Activated CD8-positive, alpha-beta T cell treated with anti-CD3 and anti-CD28 coated beads for 36 hours (primary cell): ENCODE measurements around the gene CD247. TPM values are rescaled to one million over a fixed set of nuclear protein-coding genes. Genes with fewer than 3 reads are reported as not detected.
A peak's percentile ranks its signal among the peaks of the same experiment; 100 is the strongest.

Experiments used
- ATAC-seq: fragments of 200-7000 bp; cut with Tn5 transposase; one replicate; pipeline ENCODE4 v1.10.0; 2021; ENCODE audit warnings: mild to moderate bottlenecking, moderate library complexity
- CTCF ChIA-PET: fragments of 350-600 bp; sonication (Branson Sonifier 250); formaldehyde crosslinking; loops from one replicate; lab custom pipeline; 2021; ENCODE audit warnings: antibody characterized with exemption; lab: Charles Lee
- POLR2A ChIA-PET: fragments of 350-600 bp; sonication (Branson Sonifier 250); formaldehyde crosslinking; loops from one replicate; lab custom pipeline; 2021; ENCODE audit warnings: antibody characterized with exemption; lab: Charles Lee
- DNase-seq: peaks from one replicate; pipeline ENCODE4 v3.0.0-alpha.2; 2020
- H3K27ac Mint-ChIP-seq: one replicate; pipeline ENCODE4 v1.8.0; 2021; ENCODE audit warnings: mild to moderate bottlenecking, mixed read lengths
- H3K27me3 Mint-ChIP-seq: one replicate; pipeline ENCODE4 v1.8.0; 2021; ENCODE audit warnings: mixed read lengths
- H3K36me3 Mint-ChIP-seq: one replicate; pipeline ENCODE4 v1.8.0; 2021; ENCODE audit warnings: low read depth, mixed read lengths
- H3K4me1 Mint-ChIP-seq: one replicate; pipeline ENCODE4 v1.8.0; 2021; ENCODE audit warnings: low read depth, mixed read lengths
- H3K4me3 Mint-ChIP-seq: one replicate; pipeline ENCODE4 v1.8.0; 2021; ENCODE audit warnings: mild to moderate bottlenecking, moderate library complexity, mixed read lengths
- H3K9me3 Mint-ChIP-seq: one replicate; pipeline ENCODE4 v1.8.0; 2021; ENCODE audit warnings: mixed read lengths
- intact Hi-C: fragments of 100-400 bp; cut with micrococcal nuclease; formaldehyde crosslinking; loops from one replicate; pipeline ENCODE4 v1.10.0; 2022
- total RNA-seq, 2 experiments: library from RNA; stranded (reverse); gene quantifications; one replicate each; pipeline ENCODE4 v1.2.3, GENCODE V29; 2021
- TF ChIP-seq, protein P1 (sequence below): fragments of 200-600 bp; IDR thresholded peaks from one replicate; pipeline ENCODE4 v1.8.0; 2022; ENCODE audit warnings: antibody characterized with exemption, mild to moderate bottlenecking

Gene CD247
- total RNA-seq, 2 experiments from 2014 or later = 224 to 229 TPM

DNA sequence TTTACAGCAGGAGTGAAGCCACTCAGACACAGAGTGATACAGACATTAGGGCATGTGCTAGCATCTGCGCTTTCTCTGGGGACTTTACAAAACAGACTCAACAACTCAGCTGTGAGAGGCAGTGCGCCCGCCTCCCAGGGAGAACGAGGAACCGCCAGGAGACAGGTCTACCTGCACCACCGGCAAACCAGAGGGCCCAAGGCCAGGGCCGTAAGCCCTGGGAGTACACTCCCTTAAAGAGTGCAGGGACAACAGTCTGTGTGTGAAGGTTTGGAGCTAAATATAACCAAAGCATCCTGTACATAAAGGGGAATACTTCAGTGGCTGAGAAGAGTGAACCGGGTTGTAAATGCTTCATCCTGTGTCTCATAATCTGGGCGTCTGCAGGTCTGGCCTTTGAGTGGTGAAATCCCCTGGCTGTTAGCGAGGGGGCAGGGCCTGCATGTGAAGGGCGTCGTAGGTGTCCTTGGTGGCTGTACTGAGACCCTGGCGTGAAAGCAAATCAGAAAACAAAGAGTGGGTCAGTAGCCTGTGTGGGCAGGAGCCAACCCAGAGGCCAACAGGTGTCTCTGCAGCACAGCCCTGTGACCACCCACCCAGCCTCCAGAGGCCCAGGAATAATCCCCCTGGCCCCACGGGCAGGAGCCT, 86.9 kb downstream of the CD247 start:
- Mint-ChIP-seq H3K9me3 (no peaks in the 10 kb centered on the region), H3K27ac (peak overlapping the region; percentile 84), H3K4me1 (peaks cover 49% of the 10 kb centered on the region), H3K36me3 (peaks cover 45% of the 10 kb centered on the region), H3K27me3 (no peaks in the 10 kb centered on the region), H3K4me3 (no peak overlapping the region)
- ChIA-PET POLR2A (interaction anchor here (1.0 to 1.2 kb wide), 2 partner anchors 9 to 87 kb away, joined by 3 to 9 read pairs; partner anchors contain the start of gene CD247), CTCF (interaction anchor here (1.2 to 2.6 kb wide), 4 partner anchors 29 to 110 kb away, joined by 4 to 13 read pairs (median 4); no protein-coding TSS in a partner anchor)
- intact Hi-C loops = no loop called here
- DNase-seq (no peak), ATAC-seq (peak; percentile 50)
- TF ChIP-seq, protein P1, sequence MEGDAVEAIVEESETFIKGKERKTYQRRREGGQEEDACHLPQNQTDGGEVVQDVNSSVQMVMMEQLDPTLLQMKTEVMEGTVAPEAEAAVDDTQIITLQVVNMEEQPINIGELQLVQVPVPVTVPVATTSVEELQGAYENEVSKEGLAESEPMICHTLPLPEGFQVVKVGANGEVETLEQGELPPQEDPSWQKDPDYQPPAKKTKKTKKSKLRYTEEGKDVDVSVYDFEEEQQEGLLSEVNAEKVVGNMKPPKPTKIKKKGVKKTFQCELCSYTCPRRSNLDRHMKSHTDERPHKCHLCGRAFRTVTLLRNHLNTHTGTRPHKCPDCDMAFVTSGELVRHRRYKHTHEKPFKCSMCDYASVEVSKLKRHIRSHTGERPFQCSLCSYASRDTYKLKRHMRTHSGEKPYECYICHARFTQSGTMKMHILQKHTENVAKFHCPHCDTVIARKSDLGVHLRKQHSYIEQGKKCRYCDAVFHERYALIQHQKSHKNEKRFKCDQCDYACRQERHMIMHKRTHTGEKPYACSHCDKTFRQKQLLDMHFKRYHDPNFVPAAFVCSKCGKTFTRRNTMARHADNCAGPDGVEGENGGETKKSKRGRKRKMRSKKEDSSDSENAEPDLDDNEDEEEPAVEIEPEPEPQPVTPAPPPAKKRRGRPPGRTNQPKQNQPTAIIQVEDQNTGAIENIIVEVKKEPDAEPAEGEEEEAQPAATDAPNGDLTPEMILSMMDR = no peak

DNA sequence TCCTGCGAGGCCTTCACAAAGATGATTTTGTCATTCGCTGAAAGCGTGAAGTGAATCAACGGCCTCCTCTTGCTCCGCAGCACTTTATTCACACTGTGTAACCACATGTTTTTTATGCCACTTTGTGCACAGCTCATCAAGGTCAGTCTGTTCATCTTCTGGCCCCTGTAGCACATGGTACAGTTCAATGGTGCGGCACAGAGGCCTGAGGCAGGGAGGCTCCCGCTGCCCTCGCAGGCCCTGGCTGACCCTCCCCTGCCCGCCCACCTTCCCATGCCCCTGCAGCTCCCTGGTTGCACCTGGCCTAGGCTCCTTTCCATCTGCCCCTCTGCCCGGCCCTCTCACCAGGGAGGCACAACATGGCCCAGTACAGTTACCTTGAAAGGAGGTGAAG, 87.5 kb downstream of the CD247 start:
- Mint-ChIP-seq H3K4me3 (no peak overlapping the region), H3K27me3 (no peaks in the 10 kb centered on the region), H3K4me1 (peaks cover 44% of the 10 kb centered on the region), H3K36me3 (peaks cover 39% of the 10 kb centered on the region), H3K9me3 (no peaks in the 10 kb centered on the region), H3K27ac (peak overlapping the region; percentile 84)
- ChIA-PET POLR2A (interaction anchor here (0.9 kb wide), 1 partner anchor 8 kb away, joined by 3 read pairs; no protein-coding TSS in a partner anchor), CTCF (interaction anchor here (1.5 to 2.6 kb wide), 2 partner anchors 103 to 110 kb away, joined by 4 to 13 read pairs; no protein-coding TSS in a partner anchor)
- intact Hi-C loops = no loop called here
- DNase-seq (no peak), ATAC-seq (no peak)
- TF ChIP-seq, protein P1 = no peak

DNA sequence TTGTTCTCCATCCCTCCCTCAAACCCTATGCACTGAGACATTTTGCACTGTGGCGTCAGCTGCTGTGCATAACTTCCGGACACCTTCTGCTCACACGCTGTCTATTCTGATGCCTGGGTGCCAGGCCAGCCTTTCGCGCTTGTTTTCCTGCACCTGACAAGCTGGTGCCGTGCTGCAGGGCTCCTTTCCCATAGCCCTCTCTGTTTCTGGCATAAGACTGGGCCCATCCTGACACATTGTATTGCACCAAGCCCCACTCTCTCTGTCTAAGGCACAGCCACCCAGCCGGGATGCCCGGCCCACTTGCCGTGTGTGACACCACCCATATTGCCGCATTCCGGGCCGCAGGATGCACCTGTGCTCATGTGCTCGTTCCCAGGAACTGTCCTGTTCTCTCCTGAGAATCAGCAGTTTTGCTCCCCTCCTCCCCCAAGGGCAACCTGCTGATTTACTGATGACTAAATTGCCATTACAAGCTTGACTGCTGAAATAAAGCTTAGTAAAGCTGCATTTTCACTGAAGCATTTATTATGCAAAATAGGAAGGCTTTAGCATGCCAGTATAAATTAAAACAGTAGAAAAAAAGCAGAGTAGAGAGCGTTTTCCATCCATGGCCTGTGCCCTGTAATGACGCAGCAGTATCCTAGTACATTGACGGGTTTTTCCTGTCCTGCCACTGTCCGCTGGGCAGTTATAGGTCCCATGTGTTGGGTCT, 88.0 kb downstream of the CD247 start:
- Mint-ChIP-seq H3K4me3 (no peak overlapping the region), H3K27me3 (no peaks in the 10 kb centered on the region), H3K4me1 (peaks cover 39% of the 10 kb centered on the region), H3K36me3 (peaks cover 34% of the 10 kb centered on the region), H3K9me3 (no peaks in the 10 kb centered on the region), H3K27ac (peak overlapping the region; percentile 84)
- TF ChIP-seq, protein P1 = no peak
- ChIA-PET POLR2A (interaction anchor here (0.9 kb wide), 1 partner anchor 9 kb away, joined by 3 read pairs; no protein-coding TSS in a partner anchor), CTCF (interaction anchor here (1.5 to 2.6 kb wide), 2 partner anchors 104 to 111 kb away, joined by 4 to 13 read pairs; no protein-coding TSS in a partner anchor)
- ATAC-seq (peak; percentile 11), DNase-seq (no peak)
- intact Hi-C loops = no loop called here

DNA sequence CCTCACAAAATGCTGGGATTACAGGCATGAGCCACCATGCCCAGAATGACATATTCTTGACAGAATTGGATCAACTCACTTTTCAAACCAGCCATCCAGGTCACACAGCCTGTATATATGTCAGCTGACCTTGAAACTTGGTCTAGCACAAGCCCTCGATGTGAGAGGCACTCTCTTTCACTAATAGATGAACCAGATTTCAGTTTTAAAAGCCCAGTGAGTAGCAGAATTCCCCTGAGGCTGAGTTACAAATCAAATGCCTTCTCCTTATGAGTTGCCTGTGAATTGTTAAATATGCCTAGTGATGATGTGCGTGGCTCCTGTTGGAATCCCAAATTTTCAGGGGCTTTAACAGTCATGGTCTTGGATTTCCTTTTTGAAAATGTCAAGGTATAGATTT, 88.7 kb downstream of the CD247 start:
- no peaks in the 10 kb centered on the region for H3K27me3 Mint-ChIP-seq
- DNase-seq (no peak), ATAC-seq (no peak)
- H3K36me3 Mint-ChIP-seq = peaks cover 31% of the 10 kb centered on the region
- intact Hi-C loops = no loop called here
- ChIA-PET POLR2A (interaction anchor here (0.9 kb wide), 1 partner anchor 63 kb away, joined by 3 read pairs; no protein-coding TSS in a partner anchor), CTCF (interaction anchor here (1.9 to 3.1 kb wide), 3 partner anchors 12 to 111 kb away, joined by 7 to 14 read pairs (median 13); no protein-coding TSS in a partner anchor)
- no peak overlapping the region for H3K4me3 Mint-ChIP-seq
- peak overlapping the region; percentile 10 for H3K27ac Mint-ChIP-seq
- H3K4me1 Mint-ChIP-seq = peaks cover 37% of the 10 kb centered on the region
- no peaks in the 10 kb centered on the region for H3K9me3 Mint-ChIP-seq
- TF ChIP-seq, protein P1 = no peak
